ENCODE data around the gene PDS5B.

GRCh38 chr13:32553720-32554119, 32.5 kb upstream of the PDS5B start:
- TF ChIP-seq CTCF (IDR thresholded peaks at IDR 0.05; ENCODE audit: low read depth, low read length, poor library complexity, severe bottlenecking): no peak
- no peak for TF ChIP-seq EZH2phosphoT487 (IDR thresholded peaks at IDR 0.05; ENCODE audit: borderline replicate concordance, low read length)

Measured in DOHH2 (cell line).